ENCODE measurements around the gene ATP8A2.

GRCh38 chr13:25579221-25579620, 207.4 kb downstream of the ATP8A2 start:
- TF ChIP-seq ZNF274 (IDR thresholded peaks at IDR 0.05; ENCODE audit: low read depth, low read length): no peak
- TF ChIP-seq YY1 (IDR thresholded peaks at IDR 0.05; ENCODE audit: insufficient read depth, insufficient read length): no peak
- no peak for TF ChIP-seq SUZ12 (IDR thresholded peaks at IDR 0.05; ENCODE audit: extremely low read depth, insufficient read depth, insufficient read length)

Data from NT2/D1 (cell line).